ENCODE measurements around the gene GLT6D1. TPM values are rescaled to one million over a fixed set of nuclear protein-coding genes. Genes with fewer than 3 reads are reported as not detected.

The GLT6D1 gene
- total RNA-seq, 1 donor from 2014 or later = not detected

GRCh38 chr9:135582966-135583687 is 56.2 kb downstream of the GLT6D1 start:
- no peak for DNase-seq

GRCh38 chr9:135582541-135582940 is 56.8 kb downstream of the GLT6D1 start:
- no peak for DNase-seq

- no peak for DNase-seq
Observed at GRCh38 chr9:135581636-135582426, 57.5 kb downstream of the GLT6D1 start.

- no peak for DNase-seq
Observed at GRCh38 chr9:135580664-135581380, 58.5 kb downstream of the GLT6D1 start.

GRCh38 chr9:135579889-135580660 is 59.3 kb downstream of the GLT6D1 start:
- DNase-seq = no peak

- no peak for DNase-seq
Observed at GRCh38 chr9:135579356-135579755, 60.0 kb downstream of the GLT6D1 start.

GRCh38 chr9:135577256-135577655 is 62.1 kb downstream of the GLT6D1 start:
- DNase-seq = no peak

GRCh38 chr9:135575995-135576631 is 63.2 kb downstream of the GLT6D1 start:
- DNase-seq = no peak

- DNase-seq = no peak
Observed at GRCh38 chr9:135574943-135575342, 64.4 kb downstream of the GLT6D1 start.

- DNase-seq = no peak
Observed at GRCh38 chr9:135574331-135574730, 65.0 kb downstream of the GLT6D1 start.

Other genes with a start within 250 kb of the GLT6D1 start
- 17.0 and 20.8 TPM in 2 replicates for gene PPP1R26, start 159.8 kb downstream of the GLT6D1 start, total RNA-seq
- 13.4 and 19.5 TPM in 2 replicates for gene MRPS2, start 138.9 kb downstream of the GLT6D1 start, total RNA-seq
- gene LCN1, start 118.1 kb downstream of the GLT6D1 start, total RNA-seq = not detected in 2 replicates
- not detected in 2 replicates for gene OBP2A, start 93.4 kb downstream of the GLT6D1 start, total RNA-seq
- gene PAEP, start 77.8 kb downstream of the GLT6D1 start, total RNA-seq = not detected in 2 replicates
- gene LCN9, start 23.8 kb upstream of the GLT6D1 start, total RNA-seq = not detected in 2 replicates
- gene SOHLH1, start 59.9 kb upstream of the GLT6D1 start, total RNA-seq = 0.05 TPM in 1 of 2 replicates, not detected in the other
- gene KCNT1, start 62.6 kb upstream of the GLT6D1 start, total RNA-seq = not detected in 2 replicates